Measurements from ENCODE around the gene CYSRT1. TPM values are rescaled to one million over a fixed set of nuclear protein-coding genes. Genes with fewer than 3 reads are reported as not detected.

Gene CYSRT1
- total RNA-seq, 1 donor from 2014 or later: not detected

DNA sequence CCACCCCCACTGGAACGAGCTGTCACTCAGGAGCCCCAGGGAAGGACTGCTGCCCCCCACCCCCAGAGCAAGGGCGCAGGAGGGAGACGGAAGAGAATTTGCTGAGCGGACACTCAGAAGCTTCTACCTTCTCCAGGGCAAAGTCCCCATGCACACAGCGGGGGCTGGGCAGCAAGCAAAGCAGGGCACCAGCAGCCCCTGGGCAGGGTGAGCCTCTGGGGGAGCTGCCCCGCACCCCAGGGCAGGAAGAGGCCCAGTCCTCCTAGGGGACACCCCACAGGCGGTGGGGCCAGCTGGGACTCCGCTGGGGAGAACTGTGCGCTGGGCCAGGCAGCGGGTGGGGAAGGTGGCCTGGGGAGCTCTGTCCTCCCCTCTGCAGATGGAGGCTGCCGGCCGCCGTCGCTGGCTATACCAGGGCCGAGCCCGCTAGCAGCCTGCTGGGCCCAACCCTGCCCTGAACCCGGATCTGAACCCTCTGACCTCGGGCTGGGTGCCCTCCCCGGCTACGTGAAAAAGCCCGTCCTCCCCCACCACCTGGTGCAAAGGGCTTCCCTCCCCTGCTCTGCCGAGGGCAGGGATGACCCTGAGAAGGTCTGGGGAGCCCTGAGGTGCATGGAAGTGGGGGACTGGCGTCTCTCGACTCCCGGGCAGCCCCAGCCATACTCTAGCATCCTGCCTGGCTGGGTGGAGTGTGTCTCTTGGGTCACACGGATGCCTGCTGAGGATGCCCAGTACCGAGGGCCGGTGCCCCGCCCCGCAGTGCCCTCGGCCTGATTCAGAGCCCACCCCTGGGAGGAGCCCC is 5.1 kb downstream of the CYSRT1 start:
- H3K36me3 ChIP-seq (ENCODE audit: control insufficient read depth in 3 of 3, insufficient read depth in 3 of 3, low read length in 3 of 3): no peaks in the 10 kb centered on the region
- H3K4me1 ChIP-seq (ENCODE audit: control insufficient read depth in 3 of 3, insufficient read depth in 3 of 3, low read length in 3 of 3): peaks cover 0 to 8% (median 0%) of the 10 kb centered on the region in 3 donors
- no peak overlapping the region for H3K4me3 ChIP-seq (ENCODE audit: low read length in 3 of 3)
- no peaks in the 10 kb centered on the region for H3K9me3 ChIP-seq (ENCODE audit: control insufficient read depth in 3 of 3, low read length in 3 of 3)
- peaks cover 48 to 68% (median 67%) of the 10 kb centered on the region in 3 donors for H3K27me3 ChIP-seq (ENCODE audit: control insufficient read depth in 3 of 3, insufficient read depth in 3 of 3, low read length in 3 of 3)
- H3K27ac ChIP-seq (ENCODE audit: low read depth, low read length): no peak overlapping the region
- no peak overlapping the region for H3K9ac ChIP-seq (ENCODE audit: low read depth in 1 of 3, low read length in 3 of 3)

DNA sequence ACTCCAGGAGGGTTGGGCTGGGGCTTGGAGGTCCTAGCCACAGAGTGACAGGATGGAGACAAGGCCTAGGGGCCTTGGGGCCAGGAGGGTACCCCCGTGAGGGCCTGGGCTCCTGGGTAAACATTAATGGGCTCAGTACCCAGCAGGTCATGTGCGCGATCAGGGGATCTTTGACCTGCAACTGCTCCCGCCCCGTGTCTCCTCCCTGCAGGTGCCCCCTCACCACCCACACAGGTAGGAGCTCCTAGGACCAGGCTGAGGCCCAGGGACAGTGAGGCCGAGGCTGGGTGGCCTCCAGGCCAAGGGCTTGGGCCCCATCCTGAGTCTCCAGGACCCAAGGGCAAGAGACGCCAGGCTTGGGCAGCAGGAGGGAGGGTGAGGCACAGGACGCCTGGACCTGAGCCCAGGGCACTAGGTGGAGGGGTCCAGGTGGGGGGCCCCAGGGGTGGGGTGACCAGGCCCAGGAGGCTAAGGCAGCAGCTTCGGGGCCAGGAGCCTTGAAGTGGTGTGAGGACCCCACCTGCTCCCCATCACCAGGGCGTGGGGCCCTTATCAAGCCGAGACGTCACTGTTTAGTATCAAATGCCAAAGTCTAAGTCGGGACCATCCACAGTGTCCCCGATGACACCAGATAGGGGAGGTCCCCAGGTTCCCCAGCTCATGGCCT is 5.9 kb downstream of the CYSRT1 start, which contains the start of gene SLC34A3:
SLC34A3 (plus strand) TSS at position 197 of the 667 bp plus-strand sequence. CDS start 802 bp downstream, outside the sequence.
- Histone ChIP-seq H3K36me3 (ENCODE audit: control insufficient read depth in 3 of 3, insufficient read depth in 3 of 3, low read length in 3 of 3) (no peaks in the 10 kb centered on the region), H3K27ac (ENCODE audit: low read depth, low read length) (no peak within 1 kb of the TSS), H3K4me3 (ENCODE audit: low read length in 3 of 3) (no peak within 1 kb of the TSS), H3K9ac (ENCODE audit: low read depth in 1 of 3, low read length in 3 of 3) (no peak within 1 kb of the TSS), H3K9me3 (ENCODE audit: control insufficient read depth in 3 of 3, low read length in 3 of 3) (no peaks in the 10 kb centered on the region), H3K4me1 (ENCODE audit: control insufficient read depth in 3 of 3, insufficient read depth in 3 of 3, low read length in 3 of 3) (peaks cover under 1 to 15% (median 3%) of the 10 kb centered on the region in 3 donors), H3K27me3 (ENCODE audit: control insufficient read depth in 3 of 3, insufficient read depth in 3 of 3, low read length in 3 of 3) (peaks cover 48 to 71% (median 67%) of the 10 kb centered on the region in 3 donors)

DNA sequence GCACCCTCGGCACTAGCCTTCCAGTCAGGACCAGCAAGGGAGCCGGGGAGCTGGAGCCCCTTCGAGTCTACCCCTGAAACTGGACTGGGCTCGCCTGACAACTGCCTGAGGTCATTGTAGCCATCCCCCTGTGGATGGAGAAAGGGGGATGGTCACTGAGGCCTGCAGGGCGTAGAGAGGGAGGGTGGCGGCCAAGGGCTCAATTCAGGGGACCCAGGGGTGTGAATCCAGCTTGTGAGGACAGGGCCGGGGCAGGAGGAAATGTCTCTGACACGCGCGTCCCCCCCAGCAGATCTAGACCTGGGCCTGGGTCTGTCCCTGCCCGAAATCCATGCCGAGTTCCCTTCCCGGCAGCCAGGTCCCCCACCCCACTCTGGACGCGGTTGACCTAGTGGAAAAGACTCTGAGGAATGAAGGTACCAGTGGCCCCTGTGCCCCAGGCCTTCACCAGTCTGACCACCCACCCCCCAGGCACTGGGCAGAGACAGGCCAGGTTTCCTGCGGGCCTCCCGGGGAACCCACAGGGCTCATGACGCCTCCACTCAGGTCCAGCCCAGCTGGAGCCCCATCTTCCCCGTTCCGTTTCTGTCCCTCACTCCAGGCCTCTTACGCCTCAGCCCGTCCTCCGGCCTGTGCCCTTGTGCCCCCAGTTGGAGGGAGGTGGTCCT is 6.5 kb downstream of the CYSRT1 start:
- peaks cover 44 to 65% (median 63%) of the 10 kb centered on the region in 3 donors for H3K27me3 ChIP-seq (ENCODE audit: control insufficient read depth in 3 of 3, insufficient read depth in 3 of 3, low read length in 3 of 3)
- H3K36me3 ChIP-seq (ENCODE audit: control insufficient read depth in 3 of 3, insufficient read depth in 3 of 3, low read length in 3 of 3): no peaks in the 10 kb centered on the region
- no peak overlapping the region for H3K4me3 ChIP-seq (ENCODE audit: low read length in 3 of 3)
- no peak overlapping the region for H3K9ac ChIP-seq (ENCODE audit: low read depth in 1 of 3, low read length in 3 of 3)
- H3K9me3 ChIP-seq (ENCODE audit: control insufficient read depth in 3 of 3, low read length in 3 of 3): no peaks in the 10 kb centered on the region
- no peak overlapping the region for H3K27ac ChIP-seq (ENCODE audit: low read depth, low read length)
- H3K4me1 ChIP-seq (ENCODE audit: control insufficient read depth in 3 of 3, insufficient read depth in 3 of 3, low read length in 3 of 3): peaks cover 6 to 21% (median 10%) of the 10 kb centered on the region in 3 donors

DNA sequence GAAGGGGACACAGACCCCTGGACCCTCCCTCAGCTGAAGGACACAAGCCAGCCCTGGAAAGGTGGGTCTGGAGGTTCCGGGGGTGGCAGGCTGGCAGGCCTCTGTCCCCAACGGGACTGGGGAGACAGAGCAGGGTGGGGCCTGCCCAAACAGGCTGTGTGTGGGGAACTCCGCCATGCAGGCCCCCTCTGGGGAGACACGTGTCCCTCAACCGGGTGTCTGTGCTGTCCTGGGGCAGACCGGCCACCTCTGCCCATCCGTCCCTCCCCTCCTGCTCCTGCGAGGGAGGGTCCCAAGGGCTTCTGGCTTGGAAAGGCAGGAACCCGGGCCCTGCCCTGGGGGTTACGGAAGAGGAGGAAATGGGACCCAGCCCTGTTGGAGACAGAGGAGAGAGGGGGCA is 7.1 kb downstream of the CYSRT1 start:
- Histone ChIP-seq H3K27me3 (ENCODE audit: control insufficient read depth in 3 of 3, insufficient read depth in 3 of 3, low read length in 3 of 3) (peaks cover 38 to 60% (median 59%) of the 10 kb centered on the region in 3 donors), H3K9ac (ENCODE audit: low read depth in 1 of 3, low read length in 3 of 3) (no peak overlapping the region), H3K36me3 (ENCODE audit: control insufficient read depth in 3 of 3, insufficient read depth in 3 of 3, low read length in 3 of 3) (no peaks in the 10 kb centered on the region), H3K9me3 (ENCODE audit: control insufficient read depth in 3 of 3, low read length in 3 of 3) (no peaks in the 10 kb centered on the region), H3K27ac (ENCODE audit: low read depth, low read length) (no peak overlapping the region), H3K4me1 (ENCODE audit: control insufficient read depth in 3 of 3, insufficient read depth in 3 of 3, low read length in 3 of 3) (peaks cover 12 to 25% (median 16%) of the 10 kb centered on the region in 3 donors), H3K4me3 (ENCODE audit: low read length in 3 of 3) (no peak overlapping the region)

DNA sequence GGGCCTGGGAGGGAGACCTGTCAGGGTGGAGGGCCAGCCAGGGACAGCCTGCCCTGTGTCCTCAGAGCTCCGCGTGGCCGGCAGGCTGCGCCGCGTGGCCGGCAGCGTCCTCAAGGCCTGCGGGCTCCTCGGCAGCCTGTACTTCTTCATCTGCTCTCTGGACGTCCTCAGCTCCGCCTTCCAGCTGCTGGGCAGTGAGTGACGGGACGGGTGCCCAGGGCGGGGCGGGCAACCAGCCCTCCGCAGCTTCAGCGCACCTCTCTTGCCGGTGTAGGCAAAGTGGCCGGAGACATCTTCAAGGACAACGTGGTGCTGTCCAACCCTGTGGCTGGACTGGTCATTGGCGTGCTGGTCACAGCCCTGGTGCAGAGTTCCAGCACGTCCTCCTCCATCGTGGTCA is 7.5 kb downstream of the CYSRT1 start:
- H3K27me3 ChIP-seq (ENCODE audit: control insufficient read depth in 3 of 3, insufficient read depth in 3 of 3, low read length in 3 of 3): peaks cover 34 to 60% (median 55%) of the 10 kb centered on the region in 3 donors
- no peaks in the 10 kb centered on the region for H3K36me3 ChIP-seq (ENCODE audit: control insufficient read depth in 3 of 3, insufficient read depth in 3 of 3, low read length in 3 of 3)
- peaks cover 16 to 25% (median 20%) of the 10 kb centered on the region in 3 donors for H3K4me1 ChIP-seq (ENCODE audit: control insufficient read depth in 3 of 3, insufficient read depth in 3 of 3, low read length in 3 of 3)
- no peak overlapping the region for H3K9ac ChIP-seq (ENCODE audit: low read depth in 1 of 3, low read length in 3 of 3)
- no peak overlapping the region for H3K27ac ChIP-seq (ENCODE audit: low read depth, low read length)
- no peaks in the 10 kb centered on the region for H3K9me3 ChIP-seq (ENCODE audit: control insufficient read depth in 3 of 3, low read length in 3 of 3)
- no peak overlapping the region for H3K4me3 ChIP-seq (ENCODE audit: low read length in 3 of 3)

DNA sequence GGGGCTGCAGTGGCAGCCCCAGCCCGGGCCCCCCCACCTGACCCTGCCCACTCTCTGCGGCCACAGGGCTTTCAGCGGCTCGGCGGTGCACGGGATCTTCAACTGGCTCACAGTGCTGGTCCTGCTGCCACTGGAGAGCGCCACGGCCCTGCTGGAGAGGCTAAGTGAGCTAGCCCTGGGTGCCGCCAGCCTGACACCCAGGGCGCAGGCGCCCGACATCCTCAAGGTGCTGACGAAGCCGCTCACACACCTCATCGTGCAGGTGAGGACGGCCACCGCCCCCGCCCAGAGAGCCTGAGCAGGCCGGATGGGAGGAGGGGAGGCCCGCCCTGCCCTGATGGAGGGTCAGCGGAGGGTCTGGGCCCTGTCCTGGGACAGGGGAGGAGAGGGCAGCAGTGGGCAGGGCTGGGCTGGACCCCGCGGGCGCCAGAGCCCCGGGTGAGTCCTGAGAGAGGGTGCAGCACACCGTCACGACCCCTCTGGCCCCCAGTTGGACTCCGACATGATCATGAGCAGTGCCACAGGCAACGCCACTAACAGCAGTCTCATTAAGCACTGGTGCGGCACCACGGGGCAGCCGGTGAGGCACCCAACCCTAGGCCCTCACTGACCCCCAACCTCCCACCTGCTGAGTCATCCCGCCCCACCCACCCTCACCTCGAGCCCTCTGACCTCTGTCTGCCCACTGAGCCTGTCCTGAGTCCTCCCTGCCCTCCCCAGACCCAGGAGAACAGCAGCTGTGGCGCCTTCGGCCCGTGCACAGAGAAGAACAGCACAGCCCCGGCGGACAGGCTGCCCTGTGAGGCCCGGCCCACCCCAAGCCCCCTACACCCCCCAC is 8.4 kb downstream of the CYSRT1 start:
- Histone ChIP-seq H3K4me1 (ENCODE audit: control insufficient read depth in 3 of 3, insufficient read depth in 3 of 3, low read length in 3 of 3) (peaks cover 24 to 33% (median 29%) of the 10 kb centered on the region in 3 donors), H3K27ac (ENCODE audit: low read depth, low read length) (no peak overlapping the region), H3K36me3 (ENCODE audit: control insufficient read depth in 3 of 3, insufficient read depth in 3 of 3, low read length in 3 of 3) (no peaks in the 10 kb centered on the region), H3K4me3 (ENCODE audit: low read length in 3 of 3) (no peak overlapping the region), H3K9me3 (ENCODE audit: control insufficient read depth in 3 of 3, low read length in 3 of 3) (no peaks in the 10 kb centered on the region), H3K27me3 (ENCODE audit: control insufficient read depth in 3 of 3, insufficient read depth in 3 of 3, low read length in 3 of 3) (peaks cover 29 to 55% (median 50%) of the 10 kb centered on the region in 3 donors), H3K9ac (ENCODE audit: low read depth in 1 of 3, low read length in 3 of 3) (no peak overlapping the region)

DNA sequence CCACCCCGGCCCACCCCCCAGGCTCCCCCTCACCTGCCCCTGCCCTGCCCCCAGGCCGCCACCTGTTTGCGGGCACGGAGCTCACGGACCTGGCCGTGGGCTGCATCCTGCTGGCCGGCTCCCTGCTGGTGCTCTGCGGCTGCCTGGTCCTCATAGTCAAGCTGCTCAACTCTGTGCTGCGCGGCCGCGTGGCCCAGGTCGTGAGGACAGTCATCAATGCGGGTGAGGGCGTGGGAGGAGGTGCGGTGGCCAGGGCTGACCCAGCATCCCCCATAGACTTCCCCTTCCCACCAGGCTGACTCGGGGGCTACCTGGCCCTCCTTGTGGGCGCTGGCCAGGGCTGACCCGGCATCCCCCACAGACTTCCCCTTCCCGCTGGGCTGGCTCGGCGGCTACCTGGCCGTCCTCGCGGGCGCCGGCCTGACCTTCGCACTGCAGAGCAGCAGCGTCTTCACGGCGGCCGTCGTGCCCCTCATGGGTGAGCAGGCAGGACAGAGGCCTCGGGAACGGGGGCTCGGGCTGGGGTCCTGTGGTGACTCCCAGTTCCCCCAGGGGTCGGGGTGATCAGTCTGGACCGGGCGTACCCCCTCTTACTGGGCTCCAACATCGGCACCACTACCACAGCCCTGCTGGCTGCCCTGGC is 9.2 kb downstream of the CYSRT1 start:
- Histone ChIP-seq H3K4me3 (ENCODE audit: low read length in 3 of 3) (no peak overlapping the region), H3K27me3 (ENCODE audit: control insufficient read depth in 3 of 3, insufficient read depth in 3 of 3, low read length in 3 of 3) (peaks cover 22 to 47% (median 42%) of the 10 kb centered on the region in 3 donors), H3K9ac (ENCODE audit: low read depth in 1 of 3, low read length in 3 of 3) (no peak overlapping the region), H3K36me3 (ENCODE audit: control insufficient read depth in 3 of 3, insufficient read depth in 3 of 3, low read length in 3 of 3) (no peaks in the 10 kb centered on the region), H3K4me1 (ENCODE audit: control insufficient read depth in 3 of 3, insufficient read depth in 3 of 3, low read length in 3 of 3) (peaks cover 32 to 41% (median 37%) of the 10 kb centered on the region in 3 donors), H3K27ac (ENCODE audit: low read depth, low read length) (no peak overlapping the region), H3K9me3 (ENCODE audit: control insufficient read depth in 3 of 3, low read length in 3 of 3) (no peaks in the 10 kb centered on the region)

DNA sequence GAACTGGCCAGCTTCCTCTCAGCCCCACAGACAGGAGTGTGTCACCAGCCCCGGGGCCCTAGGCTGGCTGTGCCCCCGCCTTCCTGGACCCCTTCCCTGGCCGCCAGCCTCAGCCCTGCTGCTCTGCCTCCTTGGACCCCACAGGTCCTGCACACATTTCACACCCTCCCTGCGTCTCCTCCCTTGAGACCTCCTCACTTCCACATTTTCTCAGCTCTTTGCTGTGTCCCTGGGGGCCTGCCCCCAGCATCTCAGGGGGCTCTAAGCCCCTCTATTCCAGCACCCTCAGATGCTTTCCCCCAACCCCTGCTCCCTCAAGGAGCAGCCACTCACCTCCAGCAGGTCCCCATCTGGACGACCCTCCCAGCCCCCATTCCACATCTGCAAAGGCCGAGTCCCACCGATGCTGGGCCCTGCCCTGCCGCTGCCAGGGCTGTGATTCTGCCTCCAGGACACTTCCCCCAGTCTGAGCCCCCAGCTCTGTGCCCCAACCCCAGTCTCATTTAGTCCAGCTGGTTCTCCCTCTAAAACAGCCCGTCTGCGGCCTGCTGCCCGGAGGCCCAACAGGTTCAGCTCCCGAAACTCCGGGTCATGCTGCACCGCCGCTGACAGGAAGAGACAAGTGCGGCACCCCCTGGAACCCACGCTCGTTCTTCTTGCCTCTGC is 9.9 kb downstream of the CYSRT1 start:
- no peak overlapping the region for H3K9ac ChIP-seq (ENCODE audit: low read depth in 1 of 3, low read length in 3 of 3)
- no peak overlapping the region for H3K27ac ChIP-seq (ENCODE audit: low read depth, low read length)
- no peak overlapping the region for H3K4me3 ChIP-seq (ENCODE audit: low read length in 3 of 3)
- peaks cover 15 to 42% (median 37%) of the 10 kb centered on the region in 3 donors for H3K27me3 ChIP-seq (ENCODE audit: control insufficient read depth in 3 of 3, insufficient read depth in 3 of 3, low read length in 3 of 3)
- no peaks in the 10 kb centered on the region for H3K36me3 ChIP-seq (ENCODE audit: control insufficient read depth in 3 of 3, insufficient read depth in 3 of 3, low read length in 3 of 3)
- no peaks in the 10 kb centered on the region for H3K9me3 ChIP-seq (ENCODE audit: control insufficient read depth in 3 of 3, low read length in 3 of 3)
- H3K4me1 ChIP-seq (ENCODE audit: control insufficient read depth in 3 of 3, insufficient read depth in 3 of 3, low read length in 3 of 3): peaks cover 33 to 45% (median 40%) of the 10 kb centered on the region in 3 donors

All from skeletal muscle tissue (tissue), 4 donors.